HT-29 (cell line): Measurements from ENCODE around the gene PVR. TPM values are rescaled to one million over a fixed set of nuclear protein-coding genes. Genes with fewer than 3 reads are reported as not detected.

Source experiments
- DNase-seq: peaks from one replicate; pipeline ENCODE4 v3.0.0-alpha.2; 2015; ENCODE audit warnings: low spot score
- total RNA-seq: library from RNA; depleted of rRNA; stranded (reverse); fragments of >200 nt; shearing (Covaris generic); gene quantifications from 2 replicates; pipeline ENCODE4 v1.2.3, GENCODE V29; 2014; rRNA removed

PVR gene
- total RNA-seq: 204 and 206 TPM in 2 replicates

GRCh38 chr19:44643605-44644401 is at the start of gene PVR:
TSS of gene PVR (plus strand) at chr19:44643910. CDS start at chr19:44644097, 187 bp downstream.
- peak; percentile 95 for DNase-seq

- DNase-seq: peak; percentile 63
Observed at GRCh38 chr19:44596428-44597130, 47.1 kb upstream of the PVR start.

- DNase-seq: no peak
Observed at GRCh38 chr19:44597131-44597491, 46.6 kb upstream of the PVR start.

- no peak for DNase-seq
Observed at GRCh38 chr19:44598355-44598754, 45.4 kb upstream of the PVR start.

- DNase-seq: peak; percentile 97
Observed at GRCh38 chr19:44598880-44599279, 44.8 kb upstream of the PVR start.

GRCh38 chr19:44600466-44600865 is 43.2 kb upstream of the PVR start:
- DNase-seq: no peak

GRCh38 chr19:44602081-44602480 is 41.6 kb upstream of the PVR start:
- peak; percentile 63 for DNase-seq

GRCh38 chr19:44603201-44603945 is 40.3 kb upstream of the PVR start:
- no peak for DNase-seq

GRCh38 chr19:44604241-44604640 is 39.5 kb upstream of the PVR start:
- no peak for DNase-seq

- no peak for DNase-seq
Observed at GRCh38 chr19:44605547-44605946, 38.2 kb upstream of the PVR start.

- peak; percentile 61 for DNase-seq
Observed at GRCh38 chr19:44607049-44607448, 36.7 kb upstream of the PVR start.

- no peak for DNase-seq
Observed at GRCh38 chr19:44607917-44608316, 35.8 kb upstream of the PVR start.

- peak; percentile 94 for DNase-seq
Observed at GRCh38 chr19:44608391-44608821, 35.3 kb upstream of the PVR start.

GRCh38 chr19:44609219-44609618 is 34.5 kb upstream of the PVR start:
- DNase-seq: no peak

GRCh38 chr19:44610497-44610896 is 33.2 kb upstream of the PVR start:
- DNase-seq: peak; percentile 75

GRCh38 chr19:44611812-44612295 is 31.9 kb upstream of the PVR start:
- DNase-seq: peak; percentile 62

GRCh38 chr19:44613295-44614178 is 30.2 kb upstream of the PVR start, which contains the start of gene IGSF23:
TSS of gene IGSF23 (plus strand) at chr19:44613563. CDS start at chr19:44613646, 83 bp downstream.
- peak; percentile 55 for DNase-seq

GRCh38 chr19:44614313-44614712 is 29.4 kb upstream of the PVR start:
- no peak for DNase-seq

GRCh38 chr19:44615863-44616247 is 27.9 kb upstream of the PVR start:
- no peak for DNase-seq

- DNase-seq: no peak
Observed at GRCh38 chr19:44617110-44617880, 26.4 kb upstream of the PVR start.
